GM18498 (cell line): Measurements from ENCODE around the gene HIRIP3.

ENCODE experiments used
- ATAC-seq: cut with Tn5 transposase; IDR thresholded peaks from one replicate; pipeline ENCODE4 v1.9.1; 2021; ENCODE audit warnings: mild to moderate bottlenecking, moderate library complexity; ENCODE audit not compliant: unreplicated experiment

The HIRIP3 gene

GRCh38 chr16:29984137-29984763 lies 11.2 kb downstream of the HIRIP3 start:
- no peak for ATAC-seq

GRCh38 chr16:29983420-29984136 lies 11.8 kb downstream of the HIRIP3 start:
- no peak for ATAC-seq

- ATAC-seq, result no peak
These were observed 12.6 kb downstream of the HIRIP3 start for GRCh38 chr16:29982560-29983419.

- no peak for ATAC-seq
These were observed 16.7 kb downstream of the HIRIP3 start for GRCh38 chr16:29978564-29979270.

- ATAC-seq, result no peak
These were observed 17.3 kb downstream of the HIRIP3 start for GRCh38 chr16:29978081-29978480.

- ATAC-seq, result no peak
These were observed 18.2 kb downstream of the HIRIP3 start for GRCh38 chr16:29977063-29977825.

GRCh38 chr16:29975811-29976511 lies 19.5 kb downstream of the HIRIP3 start:
- ATAC-seq, result no peak

GRCh38 chr16:29975134-29975538 lies 20.3 kb downstream of the HIRIP3 start:
- no peak for ATAC-seq

GRCh38 chr16:29974291-29975133 lies 20.9 kb downstream of the HIRIP3 start:
- ATAC-seq, result no peak

- ATAC-seq, result peak; percentile 93
These were observed 21.8 kb downstream of the HIRIP3 start, which contains the start of gene TAOK2 for GRCh38 chr16:29973384-29974246. TAOK2 (plus strand) TSS chr16:29973868; CDS start chr16:29977773, 3,905 bp downstream.

- ATAC-seq, result no peak
These were observed 22.4 kb downstream of the HIRIP3 start for GRCh38 chr16:29972992-29973383.

GRCh38 chr16:29972500-29972899 lies 22.9 kb downstream of the HIRIP3 start:
- no peak for ATAC-seq

- ATAC-seq, result no peak
These were observed 24.1 kb downstream of the HIRIP3 start for GRCh38 chr16:29971304-29971703.

GRCh38 chr16:29968205-29968604 lies 27.2 kb downstream of the HIRIP3 start:
- no peak for ATAC-seq

GRCh38 chr16:29963021-29963743 lies 32.2 kb downstream of the HIRIP3 start:
- ATAC-seq, result no peak

- no peak for ATAC-seq
These were observed 32.9 kb downstream of the HIRIP3 start for GRCh38 chr16:29962344-29962994.
